Measurements from ENCODE around the gene ARHGAP23.

Gene ARHGAP23

GRCh38 chr17:38419508-38419981, 8.7 kb upstream of the ARHGAP23 start:
- no peak for DNase-seq
- Histone ChIP-seq H3K9ac (ENCODE audit: low read depth, low read length) (peak overlapping the region; percentile 49), H3K4me1 (ENCODE audit: insufficient read depth, low read length) (peaks cover 68% of the 10 kb centered on the region)

GRCh38 chr17:38420518-38420917, 7.7 kb upstream of the ARHGAP23 start:
- TF ChIP-seq EZH2 (IDR thresholded peaks at IDR 0.05; ENCODE audit: borderline replicate concordance, low read depth, low read length, severe bottlenecking): no peak
- TF ChIP-seq, protein P1, sequence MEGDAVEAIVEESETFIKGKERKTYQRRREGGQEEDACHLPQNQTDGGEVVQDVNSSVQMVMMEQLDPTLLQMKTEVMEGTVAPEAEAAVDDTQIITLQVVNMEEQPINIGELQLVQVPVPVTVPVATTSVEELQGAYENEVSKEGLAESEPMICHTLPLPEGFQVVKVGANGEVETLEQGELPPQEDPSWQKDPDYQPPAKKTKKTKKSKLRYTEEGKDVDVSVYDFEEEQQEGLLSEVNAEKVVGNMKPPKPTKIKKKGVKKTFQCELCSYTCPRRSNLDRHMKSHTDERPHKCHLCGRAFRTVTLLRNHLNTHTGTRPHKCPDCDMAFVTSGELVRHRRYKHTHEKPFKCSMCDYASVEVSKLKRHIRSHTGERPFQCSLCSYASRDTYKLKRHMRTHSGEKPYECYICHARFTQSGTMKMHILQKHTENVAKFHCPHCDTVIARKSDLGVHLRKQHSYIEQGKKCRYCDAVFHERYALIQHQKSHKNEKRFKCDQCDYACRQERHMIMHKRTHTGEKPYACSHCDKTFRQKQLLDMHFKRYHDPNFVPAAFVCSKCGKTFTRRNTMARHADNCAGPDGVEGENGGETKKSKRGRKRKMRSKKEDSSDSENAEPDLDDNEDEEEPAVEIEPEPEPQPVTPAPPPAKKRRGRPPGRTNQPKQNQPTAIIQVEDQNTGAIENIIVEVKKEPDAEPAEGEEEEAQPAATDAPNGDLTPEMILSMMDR (IDR thresholded peaks at IDR 0.05; ENCODE audit: borderline replicate concordance, extremely low read depth, low read length, poor library complexity, severe bottlenecking): no peak
- Histone ChIP-seq H2AFZ (ENCODE audit: low read depth, low read length) (no peak overlapping the region), H3K4me1 (ENCODE audit: insufficient read depth, low read length) (peaks cover 59% of the 10 kb centered on the region), H3K9ac (ENCODE audit: low read depth, low read length) (no peak overlapping the region), H3K27ac (ENCODE audit: low read length) (no peak overlapping the region), H3K4me2 (ENCODE audit: insufficient read depth, low read length) (peak overlapping the region; percentile 64; the same call in 1 of the 2 replicates), H3K27me3 (ENCODE audit: insufficient read depth, low read length, poor library complexity) (peaks cover 3% of the 10 kb centered on the region), H3K79me2 (ENCODE audit: insufficient read depth, low read length) (no peaks in the 10 kb centered on the region), H3K36me3 (ENCODE audit: insufficient read depth, low read length) (no peaks in the 10 kb centered on the region), H3K9me3 (ENCODE audit: insufficient read depth, low read length, severe bottlenecking) (no peaks in the 10 kb centered on the region), H4K20me1 (ENCODE audit: insufficient read depth, low read length) (no peaks in the 10 kb centered on the region), H3K4me3 (ENCODE audit: low read depth in 1 of 2, low read length in 2 of 2) (no peak overlapping the region)
- ATAC-seq (ENCODE audit: insufficient read depth, low read depth) (no peak), DNase-seq (no peak)

More at GRCh38 chr17:38419508-38419981, 8.7 kb upstream of the ARHGAP23 start:
- Histone ChIP-seq H3K79me2 (ENCODE audit: insufficient read depth, low read length) (no peaks in the 10 kb centered on the region), H3K9me3 (ENCODE audit: insufficient read depth, low read length, severe bottlenecking) (no peaks in the 10 kb centered on the region), H3K27me3 (ENCODE audit: insufficient read depth, low read length, poor library complexity) (peaks cover 3% of the 10 kb centered on the region), H3K27ac (ENCODE audit: low read length) (no peak overlapping the region), H3K4me2 (ENCODE audit: insufficient read depth, low read length) (peak overlapping the region; percentile 64), H4K20me1 (ENCODE audit: insufficient read depth, low read length) (no peaks in the 10 kb centered on the region), H2AFZ (ENCODE audit: low read depth, low read length) (no peak overlapping the region; the same call in 1 of the 2 replicates), H3K4me3 (ENCODE audit: low read depth in 1 of 2, low read length in 2 of 2) (peak overlapping the region in 1 of 2 experiments; percentile 56; a peak in 2 of 4 replicates), H3K36me3 (ENCODE audit: insufficient read depth, low read length) (no peaks in the 10 kb centered on the region)
- no peak for TF ChIP-seq EZH2 (IDR thresholded peaks at IDR 0.05; ENCODE audit: borderline replicate concordance, low read depth, low read length, severe bottlenecking)
- TF ChIP-seq, protein P1 (IDR thresholded peaks at IDR 0.05; ENCODE audit: borderline replicate concordance, extremely low read depth, low read length, poor library complexity, severe bottlenecking): no peak
- no peak for ATAC-seq (ENCODE audit: insufficient read depth, low read depth)

- no peak overlapping the region for H2AFZ ChIP-seq (ENCODE audit: low read depth, low read length)
- peak overlapping the region; percentile 55 for H3K4me2 ChIP-seq (ENCODE audit: insufficient read depth, low read length)
Observed at GRCh38 chr17:38421171-38421841, 7.0 kb upstream of the ARHGAP23 start.

More at GRCh38 chr17:38421171-38421841, 7.0 kb upstream of the ARHGAP23 start:
- ATAC-seq (ENCODE audit: insufficient read depth, low read depth) (peak; percentile 55; the same call in 2 of the 3 replicates), DNase-seq (peak; percentile 51)
- Histone ChIP-seq H3K27ac (ENCODE audit: low read length) (no peak overlapping the region; the same call in 1 of the 2 replicates), H3K79me2 (ENCODE audit: insufficient read depth, low read length) (no peaks in the 10 kb centered on the region), H3K4me3 (ENCODE audit: low read depth in 1 of 2, low read length in 2 of 2) (peak overlapping the region in 1 of 2 experiments; percentile 37; a peak in 1 of 4 replicates), H3K27me3 (ENCODE audit: insufficient read depth, low read length, poor library complexity) (peaks cover 3% of the 10 kb centered on the region), H4K20me1 (ENCODE audit: insufficient read depth, low read length) (no peaks in the 10 kb centered on the region), H3K9ac (ENCODE audit: low read depth, low read length) (peak overlapping the region; percentile 17; the same call in 1 of the 2 replicates), H3K4me1 (ENCODE audit: insufficient read depth, low read length) (peaks cover 51% of the 10 kb centered on the region), H3K9me3 (ENCODE audit: insufficient read depth, low read length, severe bottlenecking) (no peaks in the 10 kb centered on the region), H3K36me3 (ENCODE audit: insufficient read depth, low read length) (no peaks in the 10 kb centered on the region)
- TF ChIP-seq, protein P1 (IDR thresholded peaks at IDR 0.05; ENCODE audit: borderline replicate concordance, extremely low read depth, low read length, poor library complexity, severe bottlenecking): no peak
- TF ChIP-seq EZH2 (IDR thresholded peaks at IDR 0.05; ENCODE audit: borderline replicate concordance, low read depth, low read length, severe bottlenecking): no peak

Data from DND-41 (cell line).